CD4-positive, alpha-beta T cell (primary cell): ENCODE measurements around the gene PRICKLE1. TPM values are rescaled to one million over a fixed set of nuclear protein-coding genes. Genes with fewer than 3 reads are reported as not detected.

Experiments used
- ATAC-seq: fragments of 200-7000 bp; cut with Tn5 transposase; one replicate; pipeline ENCODE4 v1.10.0; 2022; ENCODE audit warnings: mild to moderate bottlenecking; ENCODE audit not compliant: poor library complexity
- CTCF ChIA-PET: fragments of 350-600 bp; sonication (Branson Sonifier 250); formaldehyde crosslinking; loops from one replicate; lab custom pipeline; 2021; ENCODE audit warnings: antibody characterized with exemption, inconsistent platforms; lab: Charles Lee
- POLR2A ChIA-PET: fragments of 350-600 bp; sonication (Branson Sonifier 250); formaldehyde crosslinking; loops from one replicate; lab custom pipeline; 2021; ENCODE audit warnings: antibody characterized with exemption, inconsistent platforms; lab: Charles Lee
- DNase-seq, 14 experiments: peaks; one replicate each; pipeline ENCODE4 v3.0.0-alpha.2; 2013 to 2020; ENCODE audit warnings: mixed read lengths in 2 of 14
- H3K27ac ChIP-seq, 2 donors: one replicate each; pipeline versions ENCODE4 v1.5.1 to v1.7.0; 2013; ENCODE audit warnings: low read length in 2 of 2, low read depth in 1 of 2, mild to moderate bottlenecking in 1 of 2
- H3K27me3 ChIP-seq, 2 experiments: 1 replicate in 1 of 2; 2 replicates in 1 of 2; pipeline versions ENCODE4 v1.6.1 to v1.7.0; 2013; ENCODE audit warnings: low read length in 2 of 2, control low read depth in 1 of 2, mild to moderate bottlenecking in 1 of 2, moderate library complexity in 1 of 2; ENCODE audit not compliant: insufficient read depth in 2 of 2, control insufficient read depth in 1 of 2
- H3K36me3 ChIP-seq: one replicate; pipeline ENCODE4 v1.6.1; 2013; ENCODE audit warnings: low read length, control low read depth; ENCODE audit not compliant: insufficient read depth
- H3K4me1 ChIP-seq: one replicate; pipeline ENCODE4 v1.6.1; 2013; ENCODE audit warnings: low read length, control low read depth; ENCODE audit not compliant: insufficient read depth
- H3K4me3 ChIP-seq: one replicate; pipeline ENCODE4 v1.5.1; 2013; ENCODE audit warnings: mild to moderate bottlenecking, low read length, moderate library complexity
- H3K9me3 ChIP-seq, 2 experiments: 1 replicate in 1 of 2; 2 replicates in 1 of 2; pipeline versions ENCODE4 v1.6.1 to v1.7.0; 2013; ENCODE audit warnings: low read length in 2 of 2, mild to moderate bottlenecking in 2 of 2, control low read depth in 1 of 2, moderate library complexity in 1 of 2; ENCODE audit not compliant: control insufficient read depth in 1 of 2, insufficient read depth in 1 of 2
- H3K27ac Mint-ChIP-seq: one replicate; pipeline ENCODE4 v1.8.0; 2020; ENCODE audit warnings: mixed read lengths
- H3K27me3 Mint-ChIP-seq: one replicate; pipeline ENCODE4 v1.8.0; 2021; ENCODE audit warnings: mixed read lengths
- H3K36me3 Mint-ChIP-seq: one replicate; pipeline ENCODE4 v1.8.0; 2021; ENCODE audit warnings: low read depth, mixed read lengths
- H3K4me1 Mint-ChIP-seq: one replicate; pipeline ENCODE4 v1.8.0; 2021; ENCODE audit warnings: low read depth, mixed read lengths
- H3K4me3 Mint-ChIP-seq: one replicate; pipeline ENCODE4 v1.8.0; 2020; ENCODE audit warnings: mild to moderate bottlenecking, mixed read lengths
- H3K9me3 Mint-ChIP-seq: one replicate; pipeline ENCODE4 v1.8.0; 2020; ENCODE audit warnings: mixed read lengths
- CTCF ChIP-seq: fragments of 200-600 bp; IDR thresholded peaks from one replicate; pipeline ENCODE4 v1.8.0; 2022; ENCODE audit warnings: antibody characterized with exemption, mild to moderate bottlenecking
- intact Hi-C, 2 experiments: fragments of 100-400 bp; cut with DNase I in 1 of 2; cut with micrococcal nuclease in 1 of 2; formaldehyde crosslinking; loops; one replicate each; pipeline versions ENCODE4 v1.15.1 to v1.9.0; 2023 to 2025; cut with DNase I, micrococcal nuclease
- total RNA-seq, 174 experiments: library from RNA in 2 of 174; stranded (reverse) in 2 of 174; gene quantifications; one replicate each; pipeline ENCODE4 v1.2.3 and lab custom pipeline; 2021 to 2026

The PRICKLE1 gene
- total RNA-seq, 2 experiments from 2014 or later = not detected

- Histone ChIP-seq H3K9me3 (no peaks in the 10 kb centered on the region), H3K36me3 (no peaks in the 10 kb centered on the region), H3K4me3 (no peak overlapping the region), H3K4me1 (no peaks in the 10 kb centered on the region), H3K27ac (no peak overlapping the region), H3K27me3 (peaks cover 3 to 4% of the 10 kb centered on the region in 2 experiments)
- ChIA-PET POLR2A (no interaction called here), CTCF (interaction anchor here (1.0 kb wide), 1 partner anchor 11 kb away, joined by 3 read pairs; no protein-coding TSS in a partner anchor)
- no peak for TF ChIP-seq CTCF
- H3K27ac Mint-ChIP-seq = no peak overlapping the region
- intact Hi-C loops = no loop called here
- H3K27me3 Mint-ChIP-seq = peaks cover 16% of the 10 kb centered on the region
- no peaks in the 10 kb centered on the region for H3K4me1 Mint-ChIP-seq
- no peak for ATAC-seq
- no peak for DNase-seq
- H3K4me3 Mint-ChIP-seq = no peak overlapping the region
- no peaks in the 10 kb centered on the region for H3K9me3 Mint-ChIP-seq
- H3K36me3 Mint-ChIP-seq = no peaks in the 10 kb centered on the region
Observed at GRCh38 chr12:42552822-42553221, 36.7 kb downstream of the PRICKLE1 start.

- no peak overlapping the region for H3K27ac Mint-ChIP-seq
- ChIA-PET POLR2A (no interaction called here), CTCF (no interaction called here)
- no peaks in the 10 kb centered on the region for H3K9me3 Mint-ChIP-seq
- no peaks in the 10 kb centered on the region for H3K4me1 ChIP-seq
- H3K4me1 Mint-ChIP-seq = no peaks in the 10 kb centered on the region
- no peak overlapping the region for H3K27ac ChIP-seq
- intact Hi-C loops = no loop called here
- TF ChIP-seq CTCF = no peak
- no peak overlapping the region for H3K4me3 ChIP-seq
- H3K27me3 Mint-ChIP-seq = peaks cover 16% of the 10 kb centered on the region
- H3K9me3 ChIP-seq = no peaks in the 10 kb centered on the region
- DNase-seq (no peak), ATAC-seq (no peak)
- no peaks in the 10 kb centered on the region for H3K36me3 Mint-ChIP-seq
- no peak overlapping the region for H3K4me3 Mint-ChIP-seq
- H3K36me3 ChIP-seq = no peaks in the 10 kb centered on the region
- peaks cover 3 to 4% of the 10 kb centered on the region in 2 experiments for H3K27me3 ChIP-seq
Observed at GRCh38 chr12:42550800-42551199, 38.7 kb downstream of the PRICKLE1 start.

GRCh38 chr12:42546709-42547108 is 42.8 kb downstream of the PRICKLE1 start:
- Histone ChIP-seq H3K27me3 (peaks cover 3 to 11% of the 10 kb centered on the region in 2 experiments), H3K4me1 (no peaks in the 10 kb centered on the region), H3K27ac (no peak overlapping the region), H3K36me3 (no peaks in the 10 kb centered on the region), H3K9me3 (no peaks in the 10 kb centered on the region), H3K4me3 (no peak overlapping the region)
- ChIA-PET POLR2A (no interaction called here), CTCF (no interaction called here)
- H3K27ac Mint-ChIP-seq = no peak overlapping the region
- H3K27me3 Mint-ChIP-seq = peaks cover 26% of the 10 kb centered on the region
- no peaks in the 10 kb centered on the region for H3K9me3 Mint-ChIP-seq
- no peaks in the 10 kb centered on the region for H3K4me1 Mint-ChIP-seq
- H3K36me3 Mint-ChIP-seq = no peaks in the 10 kb centered on the region
- TF ChIP-seq CTCF = no peak
- intact Hi-C loops = no loop called here
- no peak for DNase-seq
- ATAC-seq = no peak
- no peak overlapping the region for H3K4me3 Mint-ChIP-seq
